Femur (tissue), 1 donor: ENCODE data around the gene TGIF1.
"Not testable (repeated sequence)": the region's sequence is repeated elsewhere in the genome, so short reads cannot be mapped to it uniquely, and the experiment has no call there.

ENCODE experiments used
- DNase-seq: peaks from one replicate; pipeline ENCODE4 v3.0.0-alpha.2; 2017

Gene TGIF1

GRCh38 chr18:3457261-3457724 lies 7.3 kb downstream of the TGIF1 start:
- no peak for DNase-seq

GRCh38 chr18:3458378-3458777 lies 8.4 kb downstream of the TGIF1 start:
- DNase-seq = no peak

- no peak for DNase-seq
Measured at GRCh38 chr18:3458952-3459853, 9.2 kb downstream of the TGIF1 start.

- DNase-seq = no peak
Measured at GRCh38 chr18:3460823-3461398, 10.9 kb downstream of the TGIF1 start.

- no peak for DNase-seq
Measured at GRCh38 chr18:3461704-3462103, 11.7 kb downstream of the TGIF1 start.

GRCh38 chr18:3463051-3463450 lies 13.1 kb downstream of the TGIF1 start:
- DNase-seq = no peak

GRCh38 chr18:3466045-3466444 lies 16.1 kb downstream of the TGIF1 start:
- DNase-seq = no peak

GRCh38 chr18:3466872-3467271 lies 16.9 kb downstream of the TGIF1 start:
- no peak for DNase-seq

- DNase-seq = no peak
Measured at GRCh38 chr18:3468066-3468705, 18.2 kb downstream of the TGIF1 start.

GRCh38 chr18:3468833-3469232 lies 18.9 kb downstream of the TGIF1 start:
- DNase-seq = no peak

- DNase-seq = no peak
Measured at GRCh38 chr18:3471141-3471648, 21.2 kb downstream of the TGIF1 start.

- DNase-seq = not testable (repeated sequence)
Measured at GRCh38 chr18:3472121-3472520, 22.1 kb downstream of the TGIF1 start.

GRCh38 chr18:3472681-3473544 lies 22.9 kb downstream of the TGIF1 start:
- no peak for DNase-seq

GRCh38 chr18:3478262-3478978 lies 28.4 kb downstream of the TGIF1 start:
- DNase-seq = no peak

GRCh38 chr18:3479978-3480509 lies 30.1 kb downstream of the TGIF1 start:
- DNase-seq = no peak

GRCh38 chr18:3480827-3481573 lies 31.0 kb downstream of the TGIF1 start:
- no peak for DNase-seq

GRCh38 chr18:3481696-3482210 lies 31.8 kb downstream of the TGIF1 start:
- peak; percentile 60 for DNase-seq

GRCh38 chr18:3482258-3482657 lies 32.3 kb downstream of the TGIF1 start:
- no peak for DNase-seq

- no peak for DNase-seq
Measured at GRCh38 chr18:3485153-3486149, 35.5 kb downstream of the TGIF1 start.
